HG02970 (cell line): ENCODE measurements around the gene TXN2.

Source experiments
- ATAC-seq: cut with Tn5 transposase; IDR thresholded peaks from one replicate; pipeline ENCODE4 v1.9.1; 2021; ENCODE audit warnings: mild to moderate bottlenecking, moderate library complexity, moderate number of reproducible peaks; ENCODE audit not compliant: unreplicated experiment, low FRiP score

TXN2 gene

DNA sequence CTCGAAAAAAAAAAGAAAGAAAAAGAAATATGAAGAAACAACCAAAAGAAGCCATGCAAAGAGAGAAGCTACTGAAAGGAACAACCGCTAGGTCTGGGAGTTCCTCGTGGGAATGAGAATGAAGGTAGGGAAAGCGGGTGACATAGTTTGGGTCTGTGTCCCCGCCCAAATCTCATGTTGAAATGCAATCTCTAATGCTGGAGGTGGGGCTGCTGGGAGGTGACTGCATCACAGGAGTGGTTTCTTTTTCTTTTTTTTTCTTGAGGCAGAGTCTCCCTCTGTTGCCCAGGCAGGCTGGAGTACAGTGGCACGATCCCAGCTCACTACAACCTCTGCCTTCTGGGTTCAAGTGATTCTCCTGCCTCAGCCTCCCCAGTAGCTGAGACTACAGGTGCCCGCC is 9.7 kb upstream of the TXN2 start:
- no peak for ATAC-seq

DNA sequence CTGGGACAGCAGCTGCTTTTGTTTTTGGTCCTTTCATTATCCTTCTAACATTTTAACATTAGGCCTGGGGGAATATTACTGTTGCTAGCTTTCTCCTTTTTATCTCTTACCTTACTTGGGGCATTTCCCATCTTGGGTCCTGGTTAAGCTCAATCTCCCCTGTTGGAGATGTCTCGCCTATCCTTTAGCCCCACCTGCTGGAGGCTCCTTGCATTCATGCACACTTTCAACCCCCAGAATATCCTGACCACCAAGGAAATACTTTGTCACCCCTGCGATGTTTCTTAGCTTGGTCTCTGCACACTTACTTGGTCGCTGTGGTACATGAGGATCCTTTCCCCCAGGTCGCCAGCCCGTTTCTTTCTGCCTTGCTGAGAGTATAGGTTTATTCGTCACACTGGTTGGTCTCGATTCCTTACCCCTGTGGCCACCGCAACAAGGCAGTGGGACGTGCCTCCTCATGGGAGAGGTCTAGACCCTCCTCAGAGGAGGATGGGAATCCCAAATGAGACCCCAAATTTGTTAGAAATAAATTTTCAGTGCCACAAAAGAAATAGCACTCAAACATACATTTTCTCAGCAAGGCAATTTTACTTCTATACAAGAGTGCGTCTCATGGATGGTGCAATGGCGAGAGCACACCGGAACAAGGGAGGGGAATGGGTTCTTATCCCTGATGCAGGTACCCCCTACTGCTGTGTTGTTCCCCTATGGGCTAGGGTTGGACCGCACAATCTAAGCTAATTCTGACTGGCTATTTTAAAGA is 5.4 kb upstream of the TXN2 start:
- ATAC-seq, result no peak

DNA sequence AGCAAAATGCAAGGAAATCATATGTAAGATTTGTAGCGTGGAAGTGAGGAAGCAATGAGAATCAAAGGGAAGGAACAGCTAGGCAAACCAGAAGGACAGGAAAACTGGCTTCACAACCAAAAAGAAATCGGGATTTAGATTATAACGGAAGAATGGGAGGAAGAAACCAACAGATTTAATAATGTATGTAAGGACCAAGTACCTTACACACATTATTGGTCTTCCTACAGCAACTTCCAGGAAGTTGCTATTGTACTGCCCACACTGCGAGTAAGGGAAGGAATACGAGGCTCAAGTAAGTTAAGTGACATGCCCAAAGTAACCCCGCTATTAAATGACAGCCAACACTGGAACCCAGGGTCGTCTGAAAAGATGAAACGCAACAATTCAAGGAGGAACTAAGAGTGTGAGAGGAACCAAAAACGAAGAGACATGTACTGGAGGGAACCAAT is 473 bp downstream of the TXN2 start:
- no peak for ATAC-seq

DNA sequence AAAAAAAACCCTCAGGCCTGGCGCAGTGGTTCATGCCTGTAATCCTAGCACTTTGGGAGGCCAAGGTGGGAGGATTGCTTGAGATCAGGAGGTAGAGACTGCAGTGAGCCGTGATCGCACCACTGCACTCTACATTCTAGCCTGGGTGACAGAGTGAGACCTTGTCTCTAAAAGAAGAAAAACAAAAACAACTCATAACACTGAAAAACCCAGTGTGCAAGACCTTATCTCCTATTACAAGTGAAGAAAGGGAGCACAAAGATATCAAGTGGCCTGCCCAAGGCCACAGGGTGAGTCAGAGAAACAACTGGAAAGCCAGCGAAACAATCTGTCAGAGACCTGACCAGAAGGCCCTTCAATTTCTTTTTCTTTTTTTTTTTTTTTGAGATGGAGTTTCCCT is 2.5 kb downstream of the TXN2 start:
- ATAC-seq, result no peak

DNA sequence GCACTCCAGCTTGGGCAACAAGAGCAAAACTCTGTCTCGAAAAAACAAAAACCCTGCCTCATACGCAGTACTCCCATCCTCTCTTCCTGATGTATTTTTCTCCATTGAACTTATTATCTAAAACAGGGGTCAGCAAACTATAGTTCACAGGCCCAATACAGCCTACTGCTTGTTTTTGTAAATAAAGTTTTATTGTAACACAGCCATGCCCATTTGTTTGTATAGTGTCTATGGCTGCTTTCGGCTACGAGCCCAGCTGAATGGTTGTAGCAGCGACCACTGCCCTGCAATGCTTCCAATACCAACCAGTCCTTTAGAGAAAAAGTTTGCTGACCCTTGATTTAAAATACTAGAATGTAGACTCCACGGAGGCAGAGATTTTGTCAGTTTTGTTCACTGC is 6.1 kb downstream of the TXN2 start:
- ATAC-seq, result no peak

DNA sequence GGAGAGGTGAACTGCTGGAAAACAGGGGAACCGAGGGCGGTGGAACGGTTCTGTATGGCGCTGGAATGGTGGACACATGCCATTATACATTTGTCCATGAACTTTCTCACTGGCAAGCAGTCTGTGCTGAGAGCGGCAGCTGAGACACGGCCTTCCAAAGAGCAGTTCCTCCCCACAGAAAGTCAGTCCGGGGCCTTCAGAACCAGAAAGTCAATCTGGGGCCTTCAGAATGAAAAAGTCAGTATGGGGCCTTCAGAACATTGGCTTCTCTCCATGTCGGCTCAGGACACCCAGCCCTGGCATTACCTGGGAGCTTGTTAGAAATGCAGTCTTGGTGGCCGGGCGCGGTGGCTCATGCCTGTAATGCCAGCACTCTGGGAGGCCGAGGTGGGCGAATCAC is 8.8 kb downstream of the TXN2 start:
- ATAC-seq, result no peak

DNA sequence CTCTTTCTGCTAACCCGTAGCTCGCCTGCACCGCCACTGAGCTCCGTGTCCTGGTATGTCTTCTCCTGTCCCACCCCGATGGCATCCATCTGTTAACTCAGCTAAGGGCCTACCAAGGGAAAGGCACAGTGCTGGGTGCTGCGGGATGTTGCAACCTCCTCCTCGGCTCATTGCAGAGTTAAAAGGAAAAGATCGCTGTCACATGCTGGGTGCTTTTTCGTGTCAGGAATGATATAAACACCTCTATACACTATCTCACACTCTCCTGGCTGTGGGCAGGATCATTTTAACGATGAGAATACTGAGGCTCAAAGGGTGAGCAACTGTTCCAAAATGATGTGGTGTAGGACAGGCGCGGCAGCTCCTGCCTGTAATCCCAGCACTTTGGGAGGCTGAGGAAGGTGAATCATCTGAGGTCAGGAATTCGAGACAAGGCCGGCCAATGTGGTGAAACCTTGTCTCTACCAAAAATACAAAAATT is 10.1 kb downstream of the TXN2 start:
- no peak for ATAC-seq

DNA sequence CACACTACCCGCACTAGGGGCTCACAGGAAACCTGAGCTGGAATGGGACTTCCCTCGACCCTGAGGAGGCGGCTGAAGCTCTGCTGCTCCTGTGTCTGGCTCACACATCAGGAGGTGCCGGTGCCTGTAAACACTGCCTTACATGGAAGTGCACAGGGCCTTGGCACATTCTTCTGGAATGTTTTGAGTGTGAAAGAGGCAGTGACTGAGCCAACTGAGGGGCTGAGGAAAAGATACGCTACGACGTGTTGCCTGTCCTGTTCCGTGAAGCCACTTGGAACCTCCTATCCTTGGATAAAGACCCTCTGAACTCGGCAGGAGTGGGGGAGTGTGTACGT is 10.5 kb downstream of the TXN2 start:
- ATAC-seq, result no peak

DNA sequence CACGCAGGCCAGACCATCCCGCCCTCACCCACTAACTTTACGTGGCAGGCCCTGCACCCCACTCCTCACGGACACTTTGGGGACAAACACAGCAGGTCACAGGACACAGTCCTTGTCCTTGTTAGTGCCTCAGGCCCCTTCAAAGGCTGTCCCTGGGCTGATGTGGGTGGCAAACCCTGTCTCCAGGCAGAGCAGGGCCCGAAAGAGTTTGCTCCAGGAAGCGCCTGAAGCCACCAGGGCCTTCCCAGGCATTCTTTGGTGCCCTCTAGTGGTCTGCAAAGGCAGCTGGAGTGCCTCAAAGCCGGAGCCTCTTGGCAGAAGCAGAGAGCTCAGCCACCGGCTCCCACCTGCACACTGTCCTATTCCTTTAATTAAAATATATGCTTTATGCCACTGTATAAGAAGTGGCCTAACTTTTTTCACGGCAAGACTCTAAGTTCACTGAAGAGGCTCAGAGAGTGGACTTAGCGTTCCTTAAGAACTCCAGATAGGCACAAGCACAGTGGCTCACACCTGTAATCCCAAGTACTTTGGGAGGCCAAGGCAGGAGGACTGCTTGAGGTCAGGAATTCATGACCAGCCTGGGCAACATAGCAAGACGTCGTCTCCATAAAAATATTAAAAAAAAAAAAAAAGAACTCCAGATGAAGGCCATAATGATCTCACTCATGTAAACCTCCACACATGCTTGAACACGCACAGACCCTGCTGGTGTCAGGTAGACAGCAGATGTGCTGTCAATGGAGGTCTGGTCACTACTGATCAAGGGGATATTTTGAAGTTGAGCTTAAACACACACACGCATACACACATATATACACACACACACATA is 11.1 kb downstream of the TXN2 start:
- no peak for ATAC-seq

DNA sequence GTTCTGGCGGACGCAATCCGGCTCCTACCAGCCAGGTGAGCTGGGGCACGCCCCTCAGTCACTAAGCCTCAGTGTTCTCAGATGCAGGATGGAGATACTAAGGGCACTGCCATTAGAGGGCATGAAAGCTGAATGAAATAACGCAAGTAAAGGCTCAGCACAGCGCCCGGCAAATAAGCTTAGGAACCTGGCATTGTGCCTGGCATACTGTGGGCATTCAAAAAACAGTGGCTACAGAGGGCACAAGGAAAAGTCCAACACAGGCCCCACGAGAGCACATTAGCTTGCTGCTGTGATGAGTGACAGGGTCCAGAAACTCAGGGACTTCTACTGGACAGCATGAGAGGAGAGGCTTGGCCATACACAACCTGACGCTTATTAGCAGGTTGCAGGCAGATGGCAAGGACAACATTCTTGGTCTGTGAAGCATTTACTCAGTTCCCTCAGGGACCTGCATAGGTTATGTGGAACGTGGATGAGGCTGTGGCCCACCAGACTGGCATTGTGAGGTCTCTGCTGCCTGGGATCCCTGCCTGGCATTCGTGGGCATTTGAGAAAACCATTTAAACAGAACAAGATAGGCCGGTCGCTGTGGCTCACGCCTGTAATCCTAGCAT is 12.2 kb downstream of the TXN2 start:
- no peak for ATAC-seq

DNA sequence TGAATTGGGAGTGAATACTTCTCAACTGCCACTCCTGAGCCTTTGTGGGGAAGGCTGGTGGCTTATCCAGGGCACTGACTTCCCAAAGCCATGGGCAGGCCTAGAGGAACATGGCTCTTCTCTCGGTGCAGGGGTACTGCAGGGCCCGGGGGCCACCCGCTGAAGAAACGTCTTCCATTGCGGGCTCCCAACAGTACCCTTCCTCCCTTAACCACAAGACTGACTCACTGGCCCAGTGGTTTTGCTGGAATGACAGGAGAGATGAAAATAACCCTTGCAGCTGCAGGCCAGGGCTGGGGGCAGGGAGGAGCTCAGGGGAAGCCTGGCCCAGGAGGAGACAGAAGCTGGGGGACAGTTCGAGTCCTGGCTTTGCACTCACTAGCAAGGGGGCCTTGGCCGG is 13.5 kb downstream of the TXN2 start:
- ATAC-seq, result no peak

DNA sequence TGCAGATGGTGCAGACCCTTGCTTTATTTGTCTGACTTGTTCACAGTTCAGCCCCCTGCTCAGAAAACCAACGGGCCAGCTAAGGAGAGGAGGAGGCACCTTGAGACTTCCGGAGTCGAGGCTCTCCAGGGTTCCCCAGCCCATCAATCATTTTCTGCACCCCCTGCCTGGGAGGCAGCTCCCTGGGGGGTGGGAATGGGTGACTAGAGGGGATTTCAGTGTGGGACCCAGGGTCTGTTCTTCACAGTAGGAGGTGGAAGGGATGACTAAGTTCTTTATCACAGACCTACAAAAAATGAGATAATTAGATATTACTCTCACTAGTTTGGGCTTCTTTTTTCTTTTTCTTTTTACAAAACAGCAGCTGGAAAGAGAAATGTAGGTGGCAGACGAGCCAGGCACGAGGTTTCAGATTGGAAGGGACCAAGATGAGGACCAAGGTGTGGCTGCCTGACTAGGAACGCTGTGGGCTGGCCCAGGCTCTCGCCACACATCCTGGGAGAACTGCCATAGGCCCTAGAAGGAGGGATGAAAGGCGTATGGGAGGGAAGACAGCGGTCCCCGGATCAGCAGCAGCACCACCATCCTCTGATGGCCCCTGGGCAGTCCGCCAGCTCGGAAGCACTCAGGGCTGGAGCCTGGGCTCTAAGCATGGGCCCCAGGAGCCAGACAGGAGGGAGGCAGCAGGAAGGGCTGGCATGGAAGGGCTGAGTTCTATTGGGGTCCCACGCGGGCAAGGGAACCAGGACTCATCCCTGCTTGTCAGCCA is 14.2 kb downstream of the TXN2 start:
- no peak for ATAC-seq

DNA sequence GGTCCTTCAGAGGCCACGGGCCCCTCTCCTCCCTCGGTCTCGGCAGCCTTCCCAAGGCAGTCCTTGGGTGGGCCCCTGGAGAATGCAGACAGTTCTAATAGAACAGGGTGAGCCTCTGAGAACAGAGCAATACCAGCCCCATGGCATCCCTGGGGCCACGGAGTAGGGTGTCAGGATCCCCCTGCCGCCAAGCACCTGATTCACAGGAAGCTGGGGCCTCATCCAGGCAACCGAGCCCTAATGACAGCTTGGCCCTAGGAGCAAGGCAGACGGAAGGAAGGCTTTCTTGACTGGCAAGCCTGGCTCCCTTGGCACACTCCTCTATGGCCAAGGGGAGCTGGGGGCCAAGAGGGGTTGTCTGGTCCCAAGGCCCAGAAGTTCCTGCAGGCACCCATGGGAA is 15.2 kb downstream of the TXN2 start:
- no peak for ATAC-seq

DNA sequence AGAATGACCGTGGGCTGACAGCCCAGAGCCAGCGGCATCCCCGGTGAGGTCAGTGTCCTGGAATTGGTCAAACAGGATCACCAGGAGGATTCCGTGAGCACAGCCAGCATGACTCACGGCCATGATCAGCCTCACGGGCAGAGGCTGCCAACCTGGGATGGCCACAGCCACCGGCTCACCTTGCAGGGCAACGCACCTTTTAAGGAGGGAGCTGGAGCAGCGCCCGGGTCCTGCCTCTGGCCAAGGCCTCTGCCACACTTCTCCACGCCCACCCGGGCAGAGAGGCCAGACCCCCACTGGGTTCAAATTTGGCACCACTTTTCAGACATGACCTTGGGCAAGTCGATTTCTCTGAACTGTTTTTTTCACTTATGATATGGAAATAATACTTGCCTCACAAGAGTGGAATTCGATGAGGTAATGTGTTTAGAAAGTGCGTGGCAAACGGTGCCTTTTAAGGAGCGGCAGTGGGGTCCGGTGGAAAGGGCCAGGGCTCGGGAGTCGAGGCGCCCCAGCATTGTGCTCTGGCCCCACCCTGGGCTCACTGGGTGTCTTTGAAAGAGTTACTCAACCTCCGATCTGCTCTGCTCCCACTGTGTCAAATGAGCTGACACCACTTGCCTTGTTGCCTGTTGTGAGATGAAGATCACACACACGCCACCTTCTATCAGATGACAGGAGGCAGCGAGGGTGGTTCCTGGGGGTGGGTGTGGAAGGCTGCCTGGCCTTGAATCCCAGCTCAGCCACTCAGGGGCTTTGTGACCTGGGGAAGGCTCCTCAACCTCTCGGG is 16.0 kb downstream of the TXN2 start:
- no peak for ATAC-seq

DNA sequence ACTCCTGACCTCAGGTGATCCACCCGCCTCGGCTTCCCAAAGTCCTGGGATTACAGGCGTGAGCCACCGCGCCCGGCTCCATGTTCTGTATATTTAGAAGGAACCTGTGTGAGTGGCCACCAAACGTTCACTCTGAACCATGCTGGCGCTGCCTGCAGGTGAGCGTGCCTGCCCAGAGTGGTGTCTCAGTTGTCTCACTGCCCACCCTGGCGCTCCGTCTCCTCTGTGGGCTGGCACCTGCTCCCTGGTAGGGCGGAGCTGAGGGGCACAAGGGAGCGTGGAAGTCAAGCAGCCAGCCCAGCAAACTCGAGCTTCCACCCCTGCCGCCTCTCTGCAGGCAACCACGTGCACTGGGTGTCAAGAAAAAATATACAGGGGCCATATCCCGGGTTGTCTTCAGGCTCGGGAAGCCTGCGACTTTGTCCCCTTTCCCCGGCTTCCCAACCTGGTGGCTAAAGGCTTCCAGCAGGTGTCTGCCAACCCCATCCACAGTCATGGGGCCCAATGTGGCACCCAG is 16.7 kb downstream of the TXN2 start:
- ATAC-seq, result no peak

DNA sequence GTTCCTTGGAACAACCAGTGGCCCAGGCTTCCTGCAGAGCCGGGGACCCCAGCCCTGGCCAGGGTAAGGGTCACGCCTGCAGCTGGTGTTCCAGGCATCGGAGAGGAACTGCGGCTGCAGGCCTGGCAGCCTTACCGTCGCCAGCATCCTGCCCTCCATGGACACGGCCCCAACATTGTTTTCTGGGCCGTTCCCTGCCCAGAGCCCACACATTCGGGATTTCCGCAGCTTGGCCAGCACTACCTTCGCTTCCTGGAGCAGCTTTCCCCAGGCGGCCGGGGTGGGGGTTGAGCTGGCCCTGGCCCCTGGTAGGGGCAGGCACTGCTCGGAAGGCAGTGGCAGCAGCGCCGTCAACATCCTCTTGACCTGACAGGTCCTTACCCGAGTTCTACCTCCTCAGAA is 17.7 kb downstream of the TXN2 start:
- ATAC-seq, result no peak

DNA sequence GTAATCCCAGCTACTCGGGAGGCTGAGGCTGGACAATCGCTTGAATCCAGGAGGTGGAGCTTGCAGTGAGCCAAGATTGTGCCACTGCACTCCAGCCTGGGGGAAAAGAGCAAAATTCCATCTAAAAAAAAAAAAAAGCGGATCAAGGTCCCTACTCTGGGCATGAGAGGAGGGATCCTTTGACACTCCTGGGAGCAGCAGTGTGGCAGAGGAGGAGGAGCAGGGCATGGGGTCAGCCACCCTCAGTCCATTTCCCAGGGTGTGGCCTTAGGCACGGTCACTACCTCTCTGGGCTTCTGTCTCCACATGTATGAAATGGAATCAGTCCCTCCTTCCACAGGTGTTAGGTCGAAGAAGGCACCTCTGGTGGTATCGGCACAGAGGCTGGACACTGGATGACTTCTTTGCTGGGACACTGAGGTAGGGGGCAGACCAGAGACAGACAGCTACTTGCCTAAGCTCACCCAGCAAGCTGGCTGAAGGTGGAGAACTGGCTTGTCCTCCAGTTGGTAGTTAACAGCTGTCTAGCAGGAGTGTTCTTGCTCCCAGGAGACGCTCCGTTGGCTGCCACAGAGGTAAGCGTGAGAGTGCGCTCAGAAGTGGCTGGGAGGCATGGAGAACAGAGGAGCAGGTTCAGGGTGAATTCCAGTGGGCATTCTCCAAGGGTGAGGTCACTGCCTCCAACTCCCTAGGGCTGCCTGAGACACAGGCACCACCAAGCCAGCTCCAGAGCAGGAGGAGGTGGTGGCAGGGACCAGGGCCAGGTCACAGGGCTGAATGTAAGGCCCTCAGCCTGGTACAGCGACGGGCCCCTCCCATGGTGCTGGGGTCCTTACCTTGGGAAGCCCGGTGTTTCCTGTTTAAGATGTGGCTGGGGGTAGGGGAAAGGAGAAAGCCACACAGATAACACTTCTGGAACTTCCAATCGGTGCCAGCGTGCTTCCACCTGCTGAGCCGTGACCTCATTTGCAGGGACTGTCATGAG is 19.5 kb downstream of the TXN2 start:
- ATAC-seq, result no peak

DNA sequence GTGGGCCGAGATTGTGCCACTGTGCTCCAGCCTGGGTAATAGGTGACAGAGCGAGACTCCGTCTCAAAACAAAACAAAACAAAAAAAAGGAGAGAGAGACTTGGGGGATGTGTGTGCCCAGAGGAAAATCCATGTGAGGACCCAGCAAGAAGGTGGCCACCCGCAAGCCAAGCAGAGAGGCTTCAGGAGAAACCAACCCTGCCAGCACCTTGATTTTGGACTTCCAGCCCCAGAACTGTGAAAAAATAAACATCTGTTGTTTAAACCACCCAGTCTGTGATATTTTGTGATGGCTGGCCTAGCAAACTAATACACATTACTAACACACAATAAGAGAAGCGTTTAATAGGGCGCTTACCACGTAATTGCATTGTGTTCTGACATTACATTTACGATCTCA is 21.2 kb downstream of the TXN2 start:
- ATAC-seq, result no peak
